ENCODE measurements around the gene WARS2. TPM values are rescaled to one million over a fixed set of nuclear protein-coding genes. Genes with fewer than 3 reads are reported as not detected.
A peak's percentile ranks its signal among the peaks of the same experiment; 100 is the strongest.

Gene WARS2
- total RNA-seq, result 10 to 100 TPM; 13.3 to 28.1 (median 16.2) TPM

DNA sequence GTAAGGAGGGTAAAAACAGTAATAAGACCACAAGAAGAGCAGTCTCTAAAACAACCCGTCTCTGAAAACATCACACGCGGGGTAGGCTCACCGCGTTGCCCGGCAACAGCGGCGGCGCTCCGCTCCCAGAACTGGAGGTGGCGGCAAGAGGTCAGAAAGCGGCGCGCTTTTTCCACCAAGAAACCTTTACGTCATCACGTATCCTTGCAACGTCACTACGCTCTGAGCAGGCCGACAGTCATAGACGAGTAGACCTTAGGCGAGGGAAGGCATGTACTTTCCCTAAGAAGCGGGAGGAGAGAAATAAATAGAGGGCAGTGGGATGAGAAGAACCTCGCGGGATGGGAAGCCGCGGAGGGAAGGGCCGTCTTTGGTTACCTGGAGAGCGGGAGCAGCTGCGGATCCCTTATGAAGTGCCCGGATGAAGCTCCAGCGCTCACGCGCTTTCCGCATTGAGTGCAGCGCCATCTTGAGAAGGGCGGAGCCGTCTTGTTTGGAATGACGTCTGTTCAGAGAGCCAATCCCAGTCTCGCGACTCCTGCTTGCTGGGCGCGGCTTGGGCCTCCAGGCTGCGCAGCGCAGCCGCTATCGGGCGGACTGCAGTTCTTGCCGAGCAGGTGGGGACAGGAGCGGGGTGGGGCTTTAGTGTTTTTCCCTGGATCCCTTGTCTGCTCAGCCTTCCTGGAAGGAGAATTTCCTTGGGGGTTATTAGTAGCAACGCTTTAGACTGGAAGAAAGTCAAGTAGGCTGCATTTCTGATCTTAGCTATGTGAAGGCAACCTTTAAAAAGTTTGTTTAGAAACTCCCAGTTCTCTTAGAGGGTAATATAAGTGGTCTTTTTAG, at the start of gene WARS2:
Gene WARS2, minus strand, starts transcription at position 477 of the 843 bp plus-strand sequence. Its CDS starts 9 bp downstream, at position 468.
- Histone ChIP-seq H3K4me3 (peak within 1 kb of the TSS; percentile 60), H3K9me3 (no peaks in the 10 kb centered on the region), H3K27ac (peak within 1 kb of the TSS; percentile 99), H3K36me3 (no peaks in the 10 kb centered on the region), H3K27me3 (no peaks in the 10 kb centered on the region), H3K4me1 (peaks cover 25% of the 10 kb centered on the region)
- WGBS, result 0% methylated on average over 39 of the region's 50 CpGs
- TF ChIP-seq POLR2AphosphoS5 (IDR thresholded peaks at IDR 0.05) (peak; percentile 11 to 84 (median 31)), EP300 (IDR thresholded peaks at IDR 0.05) (no peak), POLR2A (IDR thresholded peaks at IDR 0.05) (peak in 1 of 2 donors; percentile 80)
- TF ChIP-seq, protein P1, sequence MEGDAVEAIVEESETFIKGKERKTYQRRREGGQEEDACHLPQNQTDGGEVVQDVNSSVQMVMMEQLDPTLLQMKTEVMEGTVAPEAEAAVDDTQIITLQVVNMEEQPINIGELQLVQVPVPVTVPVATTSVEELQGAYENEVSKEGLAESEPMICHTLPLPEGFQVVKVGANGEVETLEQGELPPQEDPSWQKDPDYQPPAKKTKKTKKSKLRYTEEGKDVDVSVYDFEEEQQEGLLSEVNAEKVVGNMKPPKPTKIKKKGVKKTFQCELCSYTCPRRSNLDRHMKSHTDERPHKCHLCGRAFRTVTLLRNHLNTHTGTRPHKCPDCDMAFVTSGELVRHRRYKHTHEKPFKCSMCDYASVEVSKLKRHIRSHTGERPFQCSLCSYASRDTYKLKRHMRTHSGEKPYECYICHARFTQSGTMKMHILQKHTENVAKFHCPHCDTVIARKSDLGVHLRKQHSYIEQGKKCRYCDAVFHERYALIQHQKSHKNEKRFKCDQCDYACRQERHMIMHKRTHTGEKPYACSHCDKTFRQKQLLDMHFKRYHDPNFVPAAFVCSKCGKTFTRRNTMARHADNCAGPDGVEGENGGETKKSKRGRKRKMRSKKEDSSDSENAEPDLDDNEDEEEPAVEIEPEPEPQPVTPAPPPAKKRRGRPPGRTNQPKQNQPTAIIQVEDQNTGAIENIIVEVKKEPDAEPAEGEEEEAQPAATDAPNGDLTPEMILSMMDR (IDR thresholded peaks at IDR 0.05), result no peak
- peak; percentile 96 to 97 for DNase-seq (ENCODE audit: low spot score in 2 of 2)

DNA sequence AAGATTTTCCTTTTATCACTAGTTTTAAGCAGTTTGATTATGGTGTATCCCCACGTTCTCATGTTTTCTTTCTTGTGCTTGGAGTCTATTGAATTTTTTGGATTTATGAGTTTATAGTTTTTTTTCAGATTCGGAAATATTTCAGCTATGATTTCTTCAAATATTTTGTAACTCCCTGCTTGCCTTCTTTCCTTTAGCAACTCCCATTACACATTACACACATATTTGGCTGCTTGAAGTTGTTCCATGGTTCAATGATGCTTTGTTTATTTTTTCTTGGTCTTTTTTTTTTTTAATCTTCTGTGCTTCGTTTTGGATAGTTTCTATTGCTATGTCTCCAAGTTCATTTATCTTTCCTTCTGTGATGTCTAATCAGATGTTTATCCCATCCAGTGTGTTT, 48.5 kb upstream of the WARS2 start:
- TF ChIP-seq EP300 (IDR thresholded peaks at IDR 0.05), result no peak
- no peak for TF ChIP-seq POLR2A (IDR thresholded peaks at IDR 0.05)
- no peak for TF ChIP-seq POLR2AphosphoS5 (IDR thresholded peaks at IDR 0.05)
- TF ChIP-seq, protein P1 (IDR thresholded peaks at IDR 0.05), result no peak
- H3K27me3 ChIP-seq, result no peaks in the 10 kb centered on the region
- H3K27ac ChIP-seq, result no peak overlapping the region
- H3K9me3 ChIP-seq, result no peaks in the 10 kb centered on the region
- H3K4me3 ChIP-seq, result no peak overlapping the region
- 51% methylated on average over 3 of the region's 3 CpGs for WGBS
- H3K36me3 ChIP-seq, result no peaks in the 10 kb centered on the region
- DNase-seq (ENCODE audit: low spot score in 2 of 2), result no peak
- H3K4me1 ChIP-seq, result no peaks in the 10 kb centered on the region

DNA sequence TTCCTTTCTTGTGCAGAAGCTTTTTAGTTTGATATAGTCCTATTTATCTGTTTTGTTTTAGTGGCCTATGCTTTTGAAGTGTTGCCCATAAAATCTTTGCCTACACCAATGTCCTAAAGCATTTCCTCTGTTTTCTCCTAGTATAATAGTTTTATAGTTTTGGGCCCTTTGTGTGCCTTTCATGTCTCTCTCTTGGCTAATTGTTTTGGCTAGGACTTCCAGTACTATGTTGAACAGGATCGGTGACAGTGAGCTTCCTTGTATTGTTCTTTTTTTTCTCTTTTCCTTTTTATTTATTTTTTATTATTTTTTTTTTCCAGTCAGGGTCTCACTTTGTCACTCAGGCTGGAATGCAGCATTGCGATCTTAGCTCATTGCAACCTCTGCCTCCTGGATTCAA, 47.0 kb upstream of the WARS2 start:
- H3K4me1 ChIP-seq, result no peaks in the 10 kb centered on the region
- H3K4me3 ChIP-seq, result no peak overlapping the region
- no peaks in the 10 kb centered on the region for H3K36me3 ChIP-seq
- H3K27ac ChIP-seq, result no peak overlapping the region
- no peak for DNase-seq (ENCODE audit: low spot score in 2 of 2)
- WGBS, result 72% methylated on average over 2 of the region's 2 CpGs
- no peaks in the 10 kb centered on the region for H3K27me3 ChIP-seq
- H3K9me3 ChIP-seq, result no peaks in the 10 kb centered on the region
- TF ChIP-seq POLR2A (IDR thresholded peaks at IDR 0.05) (no peak), EP300 (IDR thresholded peaks at IDR 0.05) (no peak), POLR2AphosphoS5 (IDR thresholded peaks at IDR 0.05) (no peak)
- TF ChIP-seq, protein P1 (IDR thresholded peaks at IDR 0.05), result no peak

- Histone ChIP-seq H3K27me3 (no peaks in the 10 kb centered on the region), H3K36me3 (no peaks in the 10 kb centered on the region), H3K27ac (no peak overlapping the region), H3K4me1 (no peaks in the 10 kb centered on the region), H3K4me3 (no peak overlapping the region), H3K9me3 (no peaks in the 10 kb centered on the region)
- 98% methylated on average over 2 of the region's 2 CpGs for WGBS
- no peak for DNase-seq (ENCODE audit: low spot score in 2 of 2)
- no peak for TF ChIP-seq POLR2A (IDR thresholded peaks at IDR 0.05)
- no peak for TF ChIP-seq POLR2AphosphoS5 (IDR thresholded peaks at IDR 0.05)
- TF ChIP-seq, protein P1 (IDR thresholded peaks at IDR 0.05), result no peak
- TF ChIP-seq EP300 (IDR thresholded peaks at IDR 0.05), result no peak
Observed at GRCh38 chr1:119186471-119186870, 46.0 kb upstream of the WARS2 start.

DNA sequence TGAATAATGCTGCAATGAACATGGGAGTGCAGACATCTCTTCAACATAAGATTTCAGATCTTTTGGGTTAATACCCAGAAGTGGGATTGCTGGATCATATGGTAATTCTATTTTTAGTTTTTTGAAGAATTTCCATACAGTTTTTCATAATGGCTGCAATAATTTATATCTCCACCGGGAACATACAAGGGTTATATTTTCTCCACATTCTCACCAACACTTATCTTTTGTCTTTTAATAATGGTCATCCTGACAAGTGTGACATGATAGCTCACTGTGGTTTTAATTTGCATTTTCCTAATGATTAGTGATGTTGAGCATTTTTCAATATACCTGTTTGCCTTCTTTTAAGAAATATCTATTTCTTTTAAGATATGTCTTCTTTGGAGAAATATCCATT, 44.5 kb upstream of the WARS2 start:
- H3K4me1 ChIP-seq, result no peaks in the 10 kb centered on the region
- TF ChIP-seq, protein P1 (IDR thresholded peaks at IDR 0.05), result no peak
- TF ChIP-seq POLR2AphosphoS5 (IDR thresholded peaks at IDR 0.05) (no peak), POLR2A (IDR thresholded peaks at IDR 0.05) (no peak), EP300 (IDR thresholded peaks at IDR 0.05) (no peak)
- no peaks in the 10 kb centered on the region for H3K36me3 ChIP-seq
- no peaks in the 10 kb centered on the region for H3K27me3 ChIP-seq
- no peak overlapping the region for H3K4me3 ChIP-seq
- H3K9me3 ChIP-seq, result no peaks in the 10 kb centered on the region
- WGBS, result 74% methylated on average over 1 of the region's 1 CpG
- DNase-seq (ENCODE audit: low spot score in 2 of 2), result no peak
- no peak overlapping the region for H3K27ac ChIP-seq

Data from suprapubic skin (tissue), 4 donors.